ENCODE results near the gene KCNT2. TPM values are rescaled to one million over a fixed set of nuclear protein-coding genes. Genes with fewer than 3 reads are reported as not detected.

The KCNT2 gene
- total RNA-seq, 1 experiment from 2014 or later, result 0.41 TPM

DNA sequence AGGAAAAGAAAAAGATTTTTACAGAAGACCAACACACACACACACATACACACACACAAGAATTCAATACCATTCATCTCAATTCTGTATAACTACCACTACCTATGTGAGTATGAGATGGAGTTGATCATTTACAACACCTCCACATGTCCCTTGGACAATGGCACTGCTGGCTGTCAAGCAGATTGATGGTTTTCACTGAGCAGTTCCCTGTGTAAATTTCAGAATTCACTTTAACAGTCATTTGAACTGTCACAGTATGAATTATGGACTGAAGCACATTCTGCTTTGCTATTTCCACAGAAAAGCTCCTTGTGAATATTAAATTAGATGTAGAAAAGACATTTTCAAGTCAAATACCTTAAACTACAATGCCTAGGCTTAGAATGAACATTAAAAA is 14.3 kb downstream of the KCNT2 start:
- no peak overlapping the region for H3K4me3 ChIP-seq (ENCODE audit: low read depth in 2 of 2, low read length in 2 of 2)
- no peak overlapping the region for H3K27ac ChIP-seq (ENCODE audit: low read length)
- in situ Hi-C loops (cut with HindIII; ENCODE audit: low pct_unique_long_range_greater_than_20kb, low sequenced_read_pairs), result no loop called here
- H3K27me3 ChIP-seq (ENCODE audit: control insufficient read depth, insufficient read depth, low read length), result no peaks in the 10 kb centered on the region
- ATAC-seq (no peak), DNase-seq (ENCODE audit: low read depth, low spot score) (no peak)
- H3K36me3 ChIP-seq (ENCODE audit: control insufficient read depth, insufficient read depth, low read length), result no peaks in the 10 kb centered on the region
- ChIA-PET POLR2A (no interaction called here), CTCF (no interaction called here)
- intact Hi-C loops (cut with micrococcal nuclease; ENCODE audit: unreplicated experiment), result no loop called here
- H3K9me3 ChIP-seq (ENCODE audit: control insufficient read depth, insufficient read depth, low read depth, low read length), result no peaks in the 10 kb centered on the region; the same call in 1 of the 2 replicates
- H3K4me1 ChIP-seq (ENCODE audit: control insufficient read depth, insufficient read depth, low read length), result no peaks in the 10 kb centered on the region
- TF ChIP-seq TCF7L2 (IDR thresholded peaks at IDR 0.05; ENCODE audit: low read depth, low read length), result no peak
- TF ChIP-seq SIN3A (IDR thresholded peaks at IDR 0.05; ENCODE audit: borderline replicate concordance, insufficient read depth, low read depth, low read length), result no peak
- TF ChIP-seq, protein P1, sequence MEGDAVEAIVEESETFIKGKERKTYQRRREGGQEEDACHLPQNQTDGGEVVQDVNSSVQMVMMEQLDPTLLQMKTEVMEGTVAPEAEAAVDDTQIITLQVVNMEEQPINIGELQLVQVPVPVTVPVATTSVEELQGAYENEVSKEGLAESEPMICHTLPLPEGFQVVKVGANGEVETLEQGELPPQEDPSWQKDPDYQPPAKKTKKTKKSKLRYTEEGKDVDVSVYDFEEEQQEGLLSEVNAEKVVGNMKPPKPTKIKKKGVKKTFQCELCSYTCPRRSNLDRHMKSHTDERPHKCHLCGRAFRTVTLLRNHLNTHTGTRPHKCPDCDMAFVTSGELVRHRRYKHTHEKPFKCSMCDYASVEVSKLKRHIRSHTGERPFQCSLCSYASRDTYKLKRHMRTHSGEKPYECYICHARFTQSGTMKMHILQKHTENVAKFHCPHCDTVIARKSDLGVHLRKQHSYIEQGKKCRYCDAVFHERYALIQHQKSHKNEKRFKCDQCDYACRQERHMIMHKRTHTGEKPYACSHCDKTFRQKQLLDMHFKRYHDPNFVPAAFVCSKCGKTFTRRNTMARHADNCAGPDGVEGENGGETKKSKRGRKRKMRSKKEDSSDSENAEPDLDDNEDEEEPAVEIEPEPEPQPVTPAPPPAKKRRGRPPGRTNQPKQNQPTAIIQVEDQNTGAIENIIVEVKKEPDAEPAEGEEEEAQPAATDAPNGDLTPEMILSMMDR (IDR thresholded peaks at IDR 0.05), result no peak
- TF ChIP-seq, protein P2, sequence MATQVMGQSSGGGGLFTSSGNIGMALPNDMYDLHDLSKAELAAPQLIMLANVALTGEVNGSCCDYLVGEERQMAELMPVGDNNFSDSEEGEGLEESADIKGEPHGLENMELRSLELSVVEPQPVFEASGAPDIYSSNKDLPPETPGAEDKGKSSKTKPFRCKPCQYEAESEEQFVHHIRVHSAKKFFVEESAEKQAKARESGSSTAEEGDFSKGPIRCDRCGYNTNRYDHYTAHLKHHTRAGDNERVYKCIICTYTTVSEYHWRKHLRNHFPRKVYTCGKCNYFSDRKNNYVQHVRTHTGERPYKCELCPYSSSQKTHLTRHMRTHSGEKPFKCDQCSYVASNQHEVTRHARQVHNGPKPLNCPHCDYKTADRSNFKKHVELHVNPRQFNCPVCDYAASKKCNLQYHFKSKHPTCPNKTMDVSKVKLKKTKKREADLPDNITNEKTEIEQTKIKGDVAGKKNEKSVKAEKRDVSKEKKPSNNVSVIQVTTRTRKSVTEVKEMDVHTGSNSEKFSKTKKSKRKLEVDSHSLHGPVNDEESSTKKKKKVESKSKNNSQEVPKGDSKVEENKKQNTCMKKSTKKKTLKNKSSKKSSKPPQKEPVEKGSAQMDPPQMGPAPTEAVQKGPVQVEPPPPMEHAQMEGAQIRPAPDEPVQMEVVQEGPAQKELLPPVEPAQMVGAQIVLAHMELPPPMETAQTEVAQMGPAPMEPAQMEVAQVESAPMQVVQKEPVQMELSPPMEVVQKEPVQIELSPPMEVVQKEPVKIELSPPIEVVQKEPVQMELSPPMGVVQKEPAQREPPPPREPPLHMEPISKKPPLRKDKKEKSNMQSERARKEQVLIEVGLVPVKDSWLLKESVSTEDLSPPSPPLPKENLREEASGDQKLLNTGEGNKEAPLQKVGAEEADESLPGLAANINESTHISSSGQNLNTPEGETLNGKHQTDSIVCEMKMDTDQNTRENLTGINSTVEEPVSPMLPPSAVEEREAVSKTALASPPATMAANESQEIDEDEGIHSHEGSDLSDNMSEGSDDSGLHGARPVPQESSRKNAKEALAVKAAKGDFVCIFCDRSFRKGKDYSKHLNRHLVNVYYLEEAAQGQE (IDR thresholded peaks at IDR 0.05; ENCODE audit: insufficient read depth in 1 of 2, low read depth in 2 of 2, low read length in 1 of 2), result no peak
- no peak for TF ChIP-seq POLR2AphosphoS5 (IDR thresholded peaks at IDR 0.05; ENCODE audit: low read depth, low read length)
- no TSS peak for BruUV-seq (replicated peaks)

DNA sequence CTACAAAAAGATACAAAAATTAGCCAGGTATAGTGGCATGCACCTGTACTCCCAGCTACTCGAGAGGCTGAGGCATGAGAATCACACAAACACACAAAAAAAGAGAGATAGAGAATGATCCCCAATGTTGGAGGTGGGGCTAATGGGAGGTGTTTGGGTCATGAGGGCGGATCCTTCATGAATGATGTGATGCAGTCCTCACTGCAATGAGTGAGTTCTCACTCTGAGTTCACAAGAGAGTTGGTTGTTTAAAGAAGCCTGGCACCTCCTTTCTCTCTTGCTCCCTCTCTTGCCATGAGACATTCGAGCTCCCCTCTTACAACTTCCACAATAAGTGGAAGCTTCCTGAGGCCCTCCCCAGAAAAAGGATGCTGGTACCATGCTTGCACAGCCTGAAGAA is 17.3 kb downstream of the KCNT2 start:
- POLR2A ChIA-PET, result no interaction called here
- no TSS peak for BruUV-seq (replicated peaks)
- no peaks in the 10 kb centered on the region for H3K36me3 ChIP-seq (ENCODE audit: control insufficient read depth, insufficient read depth, low read length)
- no peaks in the 10 kb centered on the region; the same call in 1 of the 2 replicates for H3K9me3 ChIP-seq (ENCODE audit: control insufficient read depth, insufficient read depth, low read depth, low read length)
- H3K4me1 ChIP-seq (ENCODE audit: control insufficient read depth, insufficient read depth, low read length), result no peaks in the 10 kb centered on the region
- TF ChIP-seq, protein P1 (IDR thresholded peaks at IDR 0.05), result no peak
- TF ChIP-seq, protein P2 (IDR thresholded peaks at IDR 0.05; ENCODE audit: insufficient read depth in 1 of 2, low read depth in 2 of 2, low read length in 1 of 2), result no peak
- TF ChIP-seq POLR2AphosphoS5 (IDR thresholded peaks at IDR 0.05; ENCODE audit: low read depth, low read length), result no peak
- no peak for TF ChIP-seq TCF7L2 (IDR thresholded peaks at IDR 0.05; ENCODE audit: low read depth, low read length)
- TF ChIP-seq SIN3A (IDR thresholded peaks at IDR 0.05; ENCODE audit: borderline replicate concordance, insufficient read depth, low read depth, low read length), result no peak
- DNase-seq (ENCODE audit: low read depth, low spot score) (no peak), ATAC-seq (no peak)
- no peak overlapping the region for H3K4me3 ChIP-seq (ENCODE audit: low read depth in 2 of 2, low read length in 2 of 2)
- intact Hi-C loops (cut with micrococcal nuclease; ENCODE audit: unreplicated experiment) (no loop called here), in situ Hi-C loops (cut with HindIII; ENCODE audit: low pct_unique_long_range_greater_than_20kb, low sequenced_read_pairs) (no loop called here)
- no peaks in the 10 kb centered on the region for H3K27me3 ChIP-seq (ENCODE audit: control insufficient read depth, insufficient read depth, low read length)
- H3K27ac ChIP-seq (ENCODE audit: low read length), result no peak overlapping the region
- CTCF ChIA-PET, result no interaction called here
